Keratinocyte (primary cell): ENCODE data around the gene SRM.

Experiments used
- CTCF ChIP-seq, 3 experiments: IDR thresholded peaks in 1 of 3; conservative IDR thresholded peaks in 1 of 3; optimal IDR thresholded peaks in 1 of 3; 2 replicates in 2 of 3; 3 replicates in 1 of 3; pipeline versions ENCODE3 to v1.5.1; 2011; ENCODE audit warnings: low read length in 3 of 3, mild to moderate bottlenecking in 3 of 3, moderate library complexity in 2 of 3, control low read depth in 1 of 3, inconsistent platforms in 1 of 3; ENCODE audit not compliant: insufficient read depth in 2 of 3; ENCODE audit errors: extremely low read depth in 1 of 3
- EZH2 ChIP-seq: IDR thresholded peaks from one replicate; pipeline ENCODE4 v1.6.1; 2012; ENCODE audit warnings: inconsistent platforms, mild to moderate bottlenecking, low read length, moderate library complexity

- TF ChIP-seq CTCF (optimal IDR thresholded peaks at IDR 0.05 in 1 of 3, IDR thresholded peaks at IDR 0.05 in 1 of 3, conservative IDR thresholded peaks at IDR 0.05 in 1 of 3; ENCODE audit: extremely low read depth in 1 of 3, insufficient read depth in 2 of 3, low read length in 3 of 3): no peak
- TF ChIP-seq EZH2: no peak
Observed at GRCh38 chr1:11055676-11056075, 4.1 kb downstream of the SRM start.
